Osteoblast (primary cell): Measurements from ENCODE around the gene PGLYRP3. TPM values are rescaled to one million over a fixed set of nuclear protein-coding genes. Genes with fewer than 3 reads are reported as not detected.

Experiments
- DNase-seq: peaks from one replicate; pipeline ENCODE4 v3.0.0; 2011; ENCODE audit warnings: low spot score, mixed read lengths; ENCODE audit not compliant: insufficient read length; ENCODE audit errors: missing footprints
- H2AFZ ChIP-seq: 2 replicates; pipeline ENCODE4 v1.6.0; 2011; ENCODE audit warnings: mild to moderate bottlenecking, low read length
- H3K27ac ChIP-seq: 2 replicates; pipeline ENCODE4 v1.5.1; 2011; ENCODE audit warnings: mild to moderate bottlenecking, low read depth, low read length, moderate library complexity
- H3K27me3 ChIP-seq: 2 replicates; pipeline ENCODE4 v1.6.0; 2012; ENCODE audit warnings: mild to moderate bottlenecking, control low read depth, inconsistent platforms, low read length, moderate library complexity; ENCODE audit not compliant: insufficient read depth
- H3K36me3 ChIP-seq: 2 replicates; pipeline ENCODE4 v1.5.1; 2011; ENCODE audit warnings: mild to moderate bottlenecking, low read length, control low read depth, moderate library complexity; ENCODE audit not compliant: insufficient read depth
- H3K4me1 ChIP-seq: 2 replicates; pipeline ENCODE4 v1.5.1; 2011; ENCODE audit warnings: mild to moderate bottlenecking, low read length, control low read depth, moderate library complexity; ENCODE audit not compliant: insufficient read depth
- H3K4me2 ChIP-seq: 2 replicates; pipeline ENCODE4 v1.6.0; 2011; ENCODE audit warnings: mild to moderate bottlenecking, low read length; ENCODE audit not compliant: insufficient read depth
- H3K4me3 ChIP-seq: fragments of 200-600 bp; sonication (generic); 3 replicates; pipeline ENCODE4 v1.5.1; 2012; ENCODE audit warnings: mild to moderate bottlenecking, low read length, inconsistent platforms; ENCODE audit not compliant: insufficient read depth
- H3K79me2 ChIP-seq: 2 replicates; pipeline ENCODE4 v1.6.0; 2012; ENCODE audit warnings: mild to moderate bottlenecking, low read length, control low read depth, inconsistent platforms; ENCODE audit not compliant: insufficient read depth
- H3K9me3 ChIP-seq: 2 replicates; pipeline ENCODE4 v1.5.1; 2011; ENCODE audit warnings: low read depth, low read length, control low read depth
- H4K20me1 ChIP-seq: 2 replicates; pipeline ENCODE4 v1.6.0; 2012; ENCODE audit warnings: mild to moderate bottlenecking, low read length, control low read depth; ENCODE audit not compliant: insufficient read depth
- CTCF ChIP-seq: IDR thresholded peaks from 2 replicates; pipeline ENCODE4 v1.5.1; 2011; ENCODE audit warnings: mild to moderate bottlenecking, low read depth, low read length, moderate library complexity; ENCODE audit errors: extremely low read depth
- total RNA-seq: library from RNA; depleted of rRNA; stranded (reverse); fragments of >200 nt; gene quantifications from 2 replicates; pipeline ENCODE4 v1.2.3, GENCODE V29; 2012

PGLYRP3 gene
- total RNA-seq, 1 donor = not detected

- Histone ChIP-seq H4K20me1 (no peaks in the 10 kb centered on the region), H3K27me3 (no peaks in the 10 kb centered on the region), H3K79me2 (no peaks in the 10 kb centered on the region)
These were observed 21.2 kb downstream of the PGLYRP3 start for GRCh38 chr1:153291514-153291913.

GRCh38 chr1:153288634-153289275 lies 24.0 kb downstream of the PGLYRP3 start:
- Histone ChIP-seq H3K4me2 (no peak overlapping the region), H3K36me3 (no peaks in the 10 kb centered on the region), H3K79me2 (no peaks in the 10 kb centered on the region), H3K4me1 (no peaks in the 10 kb centered on the region), H3K9me3 (no peaks in the 10 kb centered on the region), H3K27me3 (no peaks in the 10 kb centered on the region), H3K27ac (no peak overlapping the region), H3K4me3 (no peak overlapping the region), H4K20me1 (no peaks in the 10 kb centered on the region), H2AFZ (no peak overlapping the region)
- peak; percentile 34 for TF ChIP-seq CTCF
- DNase-seq = no peak

More at GRCh38 chr1:153291514-153291913, 21.2 kb downstream of the PGLYRP3 start:
- Histone ChIP-seq H3K4me1 (no peaks in the 10 kb centered on the region), H3K4me2 (no peak overlapping the region), H3K9me3 (no peaks in the 10 kb centered on the region), H3K36me3 (no peaks in the 10 kb centered on the region), H3K27ac (no peak overlapping the region), H2AFZ (no peak overlapping the region), H3K4me3 (no peak overlapping the region)
- TF ChIP-seq CTCF = no peak
- DNase-seq = no peak

- TF ChIP-seq CTCF = peak; percentile 38
- DNase-seq = no peak
- Histone ChIP-seq H3K36me3 (no peaks in the 10 kb centered on the region), H3K4me2 (no peak overlapping the region), H3K4me3 (no peak overlapping the region), H3K9me3 (no peaks in the 10 kb centered on the region), H3K4me1 (no peaks in the 10 kb centered on the region), H2AFZ (no peak overlapping the region), H3K27me3 (no peaks in the 10 kb centered on the region), H3K79me2 (no peaks in the 10 kb centered on the region), H3K27ac (no peak overlapping the region), H4K20me1 (no peaks in the 10 kb centered on the region)
These were observed 34.9 kb downstream of the PGLYRP3 start for GRCh38 chr1:153277852-153278251.

GRCh38 chr1:153272186-153272585 lies 40.6 kb downstream of the PGLYRP3 start:
- H3K4me3 ChIP-seq = no peak overlapping the region
- H3K9me3 ChIP-seq = no peaks in the 10 kb centered on the region
- no peaks in the 10 kb centered on the region for H3K36me3 ChIP-seq
- no peak overlapping the region for H3K27ac ChIP-seq
- no peaks in the 10 kb centered on the region for H3K79me2 ChIP-seq
- H2AFZ ChIP-seq = no peak overlapping the region
- H3K4me2 ChIP-seq = no peak overlapping the region
- no peak for TF ChIP-seq CTCF
- DNase-seq = no peak
- H3K27me3 ChIP-seq = no peaks in the 10 kb centered on the region
- no peaks in the 10 kb centered on the region for H3K4me1 ChIP-seq
- H4K20me1 ChIP-seq = no peaks in the 10 kb centered on the region
